NCI-H187 treated with DMSO at 0.1 percent for 48 hours (cell line): ENCODE data around the gene AKAP6.

Experiments used
- DNase-seq: peaks from one replicate; lab custom pipeline; 2025; lab: John Stamatoyannopoulos, UW

Gene AKAP6

GRCh38 chr14:32709027-32709426 is 379.9 kb downstream of the AKAP6 start:
- no peak for DNase-seq

- DNase-seq, result no peak
Observed at GRCh38 chr14:32710231-32710671, 381.2 kb downstream of the AKAP6 start.

DNA sequence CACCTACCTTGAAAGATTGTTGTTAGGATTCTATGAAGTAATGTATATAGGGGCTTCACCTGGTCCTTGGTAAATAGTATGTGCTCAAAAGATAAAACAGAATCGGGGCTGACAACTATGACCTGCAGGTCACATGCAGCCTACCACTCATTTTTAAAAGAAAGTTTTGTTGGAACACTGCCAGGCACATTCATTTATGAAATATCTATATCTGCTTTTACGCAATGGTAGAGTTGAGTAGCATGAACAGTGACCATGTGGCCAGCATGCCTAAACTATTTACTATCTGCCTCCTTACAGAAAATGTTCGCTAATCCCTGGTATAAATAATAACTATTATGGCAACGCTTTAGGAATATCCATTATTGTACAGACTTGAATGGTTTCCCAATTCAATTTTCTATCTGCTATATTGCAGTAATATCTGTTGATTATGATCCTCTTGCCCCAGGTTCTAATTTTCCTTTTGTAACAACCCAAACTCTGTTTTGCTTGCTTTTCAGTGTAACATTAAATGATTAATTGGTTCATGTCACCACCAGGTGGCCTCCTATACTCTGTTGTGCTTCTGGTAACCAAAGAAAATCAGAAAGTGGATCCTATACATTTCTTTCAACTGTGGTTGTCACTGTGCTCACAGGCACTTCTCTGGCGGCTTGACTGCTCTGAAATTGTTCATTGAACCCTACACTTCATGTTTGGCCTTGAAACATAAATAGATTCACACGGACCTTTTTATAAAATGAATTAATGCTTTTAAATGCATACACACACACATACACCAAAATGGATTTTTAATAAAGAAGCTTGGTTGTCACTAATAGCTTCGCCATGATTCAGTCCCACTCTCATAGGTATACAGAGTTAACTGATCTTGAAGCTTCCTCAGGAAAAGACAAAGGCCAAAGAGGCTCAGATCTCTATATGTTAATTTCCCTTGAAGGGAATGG is 381.9 kb downstream of the AKAP6 start:
- peak; percentile 36 for DNase-seq

GRCh38 chr14:32713856-32714255 is 384.8 kb downstream of the AKAP6 start:
- DNase-seq, result no peak

DNA sequence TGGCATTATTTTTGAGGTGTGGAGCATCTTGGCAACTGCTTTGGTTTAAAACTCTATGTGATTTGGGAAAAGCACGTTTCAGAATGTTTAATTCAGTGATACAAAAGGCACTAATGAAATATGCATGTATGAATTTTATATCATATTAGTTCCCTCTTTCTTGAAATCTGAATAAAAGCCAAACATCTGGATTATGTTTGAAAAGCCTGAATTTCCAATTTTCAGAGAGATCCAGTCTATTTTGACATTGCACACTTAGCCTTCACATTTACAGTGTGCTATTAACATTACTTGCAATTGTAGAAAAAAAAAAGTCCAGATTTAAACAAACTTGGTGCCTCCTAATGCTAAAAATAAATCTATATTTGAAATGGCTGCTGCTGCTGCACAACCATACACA is 390.5 kb downstream of the AKAP6 start:
- DNase-seq, result no peak

DNA sequence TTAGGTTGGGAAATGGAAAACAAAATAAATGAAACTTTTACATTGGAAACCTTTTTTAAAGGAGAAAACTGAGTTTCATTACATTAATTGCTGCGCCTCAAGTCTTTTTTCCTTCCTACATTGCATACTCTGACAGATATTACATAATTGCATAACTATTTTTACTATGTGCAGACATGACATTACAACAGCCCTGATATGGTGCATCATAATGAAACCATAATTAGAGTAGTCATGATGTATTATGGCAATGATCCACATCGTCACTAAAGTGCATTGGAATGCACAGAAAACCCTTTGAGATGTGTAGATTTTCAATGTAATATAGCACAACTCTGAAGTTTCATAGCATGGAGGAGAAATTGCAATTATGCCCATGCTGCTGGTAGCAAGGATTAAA is 391.8 kb downstream of the AKAP6 start:
- DNase-seq, result no peak

DNA sequence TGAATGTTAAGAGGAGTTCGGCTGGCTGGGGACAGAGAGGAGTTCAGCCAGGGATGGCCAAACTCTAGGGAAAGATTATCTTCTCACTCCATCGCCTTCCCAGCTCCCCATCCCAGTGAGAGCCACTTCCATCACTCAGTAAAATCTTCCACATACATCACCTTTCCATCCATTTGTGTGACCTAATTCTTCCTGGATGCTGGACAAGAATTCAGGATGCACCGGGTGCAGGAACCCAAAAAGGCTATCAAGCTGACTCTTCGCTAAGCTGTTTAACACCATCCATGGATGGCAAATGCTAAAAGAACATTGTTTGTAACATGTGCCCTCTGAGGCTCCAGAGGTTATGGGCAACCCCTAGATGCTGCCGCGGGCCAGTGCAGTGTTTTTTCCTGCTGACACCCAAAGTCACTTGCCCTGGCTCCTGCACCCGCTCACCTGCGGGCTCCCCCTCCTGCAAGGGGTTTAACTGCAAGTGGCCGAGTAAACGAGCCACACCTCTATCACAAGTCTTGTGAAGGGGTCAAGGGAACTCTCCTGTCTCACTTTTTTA is 393.6 kb downstream of the AKAP6 start:
- no peak for DNase-seq

DNA sequence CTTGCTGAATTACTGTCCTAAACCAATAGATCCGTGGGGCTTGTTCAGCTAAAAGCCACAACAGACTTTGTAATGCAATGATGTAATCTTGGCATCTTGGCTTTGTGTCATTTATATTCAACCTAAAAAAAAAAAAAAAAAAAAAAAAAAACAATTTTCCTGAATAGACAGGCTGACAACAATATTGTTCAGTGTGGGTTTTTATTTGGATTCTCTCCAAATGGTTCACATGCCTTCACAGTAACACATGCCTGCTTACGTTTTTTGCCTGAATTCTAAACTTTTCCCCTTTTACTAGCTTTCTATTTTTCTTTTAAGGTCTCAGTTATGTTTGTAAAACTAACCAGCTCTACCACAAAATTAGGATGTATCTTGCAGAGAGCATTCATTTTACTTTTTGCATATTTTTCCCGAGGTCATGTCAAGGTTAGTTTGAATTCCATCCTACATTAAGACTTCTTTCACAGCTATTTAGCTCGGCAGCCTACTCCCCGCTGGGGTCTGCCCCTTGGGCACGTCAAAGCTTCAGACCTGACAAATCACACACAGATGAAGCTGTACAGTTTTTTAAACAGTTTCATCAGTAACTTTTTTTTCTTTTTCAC is 395.9 kb downstream of the AKAP6 start:
- DNase-seq, result no peak

DNA sequence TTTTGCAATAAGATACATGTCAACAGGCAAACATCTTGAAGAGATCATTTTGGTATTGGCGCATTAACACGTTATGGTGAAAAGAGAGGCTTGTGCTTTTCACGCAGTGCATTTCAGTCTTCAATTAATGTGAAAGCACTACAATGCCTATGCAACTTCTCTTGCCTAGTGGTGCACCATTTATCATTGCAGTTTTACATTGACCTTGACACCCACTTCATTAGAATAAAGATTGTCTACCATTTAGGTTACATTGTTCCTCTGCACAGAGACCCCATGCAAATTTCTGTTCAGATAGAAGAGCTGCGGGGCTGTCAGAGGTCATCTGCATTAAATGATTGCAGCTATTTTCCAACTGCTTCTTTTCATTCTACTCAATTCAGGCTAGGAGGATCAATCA is 397.4 kb downstream of the AKAP6 start:
- no peak for DNase-seq

DNA sequence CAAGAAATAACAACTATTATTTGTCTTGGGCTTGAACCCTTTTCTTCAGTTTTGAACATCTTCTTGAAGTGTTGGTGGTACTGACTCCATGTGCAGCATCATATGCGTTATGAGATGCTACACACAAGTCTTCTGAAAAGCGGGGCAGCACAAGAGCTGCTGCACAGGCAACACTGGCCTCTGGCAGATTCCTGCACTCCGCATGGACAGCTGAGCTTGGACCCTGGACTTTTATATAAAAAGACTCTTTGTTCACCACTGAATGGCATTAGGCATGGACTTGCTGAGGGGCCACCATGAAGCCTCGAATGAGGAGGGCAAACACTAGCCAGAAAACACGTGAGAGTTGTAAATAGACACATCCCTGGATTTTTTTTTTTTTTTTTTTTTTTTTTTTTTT is 398.7 kb downstream of the AKAP6 start:
- DNase-seq, result no peak

GRCh38 chr14:32728526-32728925 is 399.4 kb downstream of the AKAP6 start:
- DNase-seq, result no peak

GRCh38 chr14:32728976-32729375 is 399.9 kb downstream of the AKAP6 start:
- DNase-seq, result no peak

DNA sequence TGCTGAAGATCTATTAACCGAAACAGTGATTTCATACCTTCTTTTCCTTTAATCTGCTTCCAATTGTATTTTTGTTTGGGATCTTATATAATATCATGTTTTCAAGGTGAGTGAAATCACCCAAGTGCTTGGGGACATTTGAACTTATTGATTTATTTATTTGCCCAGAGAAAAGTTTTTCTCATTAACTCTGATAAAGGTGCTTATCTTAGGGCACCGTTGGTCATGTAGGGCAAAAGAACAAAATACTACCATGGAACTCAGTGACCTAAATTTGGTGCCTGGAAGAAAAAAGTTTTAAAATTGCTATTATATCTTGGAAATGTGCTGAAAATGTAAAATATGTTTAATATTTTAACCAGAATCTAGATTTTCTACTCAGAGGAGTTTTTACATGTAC is 402.2 kb downstream of the AKAP6 start:
- DNase-seq, result no peak

- no peak for DNase-seq
Observed at GRCh38 chr14:32733015-32733414, 403.9 kb downstream of the AKAP6 start.

- no peak for DNase-seq
Observed at GRCh38 chr14:32734261-32734660, 405.2 kb downstream of the AKAP6 start.

- DNase-seq, result no peak
Observed at GRCh38 chr14:32737621-32738020, 408.5 kb downstream of the AKAP6 start.

- DNase-seq, result no peak
Observed at GRCh38 chr14:32738206-32738871, 409.2 kb downstream of the AKAP6 start.

- no peak for DNase-seq
Observed at GRCh38 chr14:32744811-32745445, 415.8 kb downstream of the AKAP6 start.

DNA sequence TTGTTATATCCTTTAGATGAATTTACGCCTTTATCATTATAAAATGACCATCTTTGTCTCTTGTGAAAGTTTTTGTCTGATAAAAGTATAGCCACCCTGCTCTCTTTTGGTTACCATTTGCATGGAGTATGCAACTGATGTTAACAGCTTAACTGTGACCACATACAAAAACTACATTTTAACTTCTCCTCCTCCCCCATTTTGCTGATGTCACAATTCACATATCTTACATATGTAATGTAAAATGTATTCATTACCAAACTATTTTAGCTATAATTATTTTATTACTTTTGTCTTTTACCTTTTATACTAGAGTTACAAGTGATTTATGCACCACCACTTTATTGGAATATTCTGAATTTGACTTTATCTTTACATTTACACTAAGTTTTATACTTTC is 425.1 kb downstream of the AKAP6 start:
- DNase-seq, result no peak

GRCh38 chr14:32756173-32756572 is 427.1 kb downstream of the AKAP6 start:
- DNase-seq, result no peak

GRCh38 chr14:32756775-32757174 is 427.7 kb downstream of the AKAP6 start:
- DNase-seq, result no peak

- no peak for DNase-seq
Observed at GRCh38 chr14:32757568-32757967, 428.5 kb downstream of the AKAP6 start.
